Right cardiac atrium (tissue), 5 donors: ENCODE measurements around the gene UMAD1. TPM values are rescaled to one million over a fixed set of nuclear protein-coding genes. Genes with fewer than 3 reads are reported as not detected.

Experiments
- ATAC-seq, 2 donors: fragments of 200-7000 bp; cut with Tn5 transposase; one replicate each; pipeline versions ENCODE4 v1.8.0 to v1.9.1; 2020; ENCODE audit warnings: moderate library complexity in 2 of 2, mild to moderate bottlenecking in 1 of 2
- DNase-seq, 3 donors: peaks; one replicate each; pipeline ENCODE4 v3.0.0-alpha.2; 2020
- H3K27ac ChIP-seq: one replicate; pipeline ENCODE4 v1.5.1; 2013; ENCODE audit warnings: mild to moderate bottlenecking, low read length, control low read depth, moderate library complexity
- H3K27me3 ChIP-seq: one replicate; pipeline ENCODE4 v1.6.1; 2013; ENCODE audit not compliant: control insufficient read depth, insufficient read depth
- H3K4me1 ChIP-seq: one replicate; pipeline ENCODE4 v1.6.1; 2013; ENCODE audit warnings: low read length; ENCODE audit not compliant: control insufficient read depth, insufficient read depth
- H3K4me3 ChIP-seq: one replicate; pipeline ENCODE4 v1.5.1; 2013; ENCODE audit warnings: low read length, control low read depth
- H3K9me3 ChIP-seq: one replicate; pipeline ENCODE4 v1.6.1; 2013; ENCODE audit warnings: low read length; ENCODE audit not compliant: control insufficient read depth
- WGBS: extraction: QIAGEN DNeasy Blood & Tissue Kit; methylation state at CpG from one replicate; pipeline ENCODE4 v1.1.7; 2013; 5-methylcytosine and 5-hydroxymethylcytosine counted together
- intact Hi-C, 4 donors: fragments of 100-400 bp; cut with DNase I; formaldehyde crosslinking; loops; one replicate each; pipeline versions ENCODE4 v1.11.0 to v1.14.0; 2022 to 2023
- polyA plus RNA-seq: library from polyadenylated mRNA; stranded (reverse); fragments of 200-250 nt; gene quantifications from one replicate; pipeline ENCODE4 v1.2.3, GENCODE V29; 2013
- total RNA-seq, 4 donors: library from RNA; stranded (reverse); fragmentation: NEBNext Ultra II Directional; extraction: Animal tissue kit (Norgen Biotek cat#: 25700); gene quantifications; one replicate each; pipeline ENCODE4 v1.2.1, GENCODE V29; 2021
- donor health status: healthy with polysubstance abuse.
- donor health status: DM: no; HTN: yes; CAD: no.
- donor health status: DM: no; HTN: no; CAD: no.
- donor health status: DM: no; HTN: yes; CAD: no; lungs with severe emphysema.
- donor health status: DM: yes; HTN: yes; CAD: no.

The UMAD1 gene
- total and polyA plus RNA-seq, 5 donors, result 8.0 to 14.6 (median 12.8) TPM

DNA sequence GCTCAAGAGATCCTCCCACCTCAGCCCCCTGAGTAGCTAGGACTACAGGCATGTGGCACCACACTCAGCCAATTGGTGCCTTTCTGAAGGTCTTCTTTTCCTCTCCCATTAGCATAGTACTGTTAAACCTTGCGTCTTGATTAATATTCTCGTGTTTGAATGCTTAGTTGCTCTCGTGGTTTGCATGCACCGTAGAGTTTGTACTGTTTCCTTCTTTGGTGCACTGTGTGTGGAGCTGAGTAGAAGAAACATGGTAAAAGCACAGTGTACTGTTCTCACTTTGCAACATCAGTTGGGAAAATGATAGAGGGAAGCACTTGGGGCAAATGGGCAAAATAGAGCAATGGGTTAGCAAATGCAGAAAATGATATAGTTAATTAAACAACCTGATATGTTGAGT lies 105.4 kb downstream of the UMAD1 start:
- DNase-seq (no peak), ATAC-seq (no peak)
- Histone ChIP-seq H3K27ac (peak overlapping the region; percentile 20), H3K4me3 (no peak overlapping the region), H3K4me1 (peaks cover 4% of the 10 kb centered on the region), H3K27me3 (no peaks in the 10 kb centered on the region), H3K9me3 (no peaks in the 10 kb centered on the region)
- WGBS, result 85% methylated on average over 4 of the region's 4 CpGs
- intact Hi-C loops, result no loop called here

DNA sequence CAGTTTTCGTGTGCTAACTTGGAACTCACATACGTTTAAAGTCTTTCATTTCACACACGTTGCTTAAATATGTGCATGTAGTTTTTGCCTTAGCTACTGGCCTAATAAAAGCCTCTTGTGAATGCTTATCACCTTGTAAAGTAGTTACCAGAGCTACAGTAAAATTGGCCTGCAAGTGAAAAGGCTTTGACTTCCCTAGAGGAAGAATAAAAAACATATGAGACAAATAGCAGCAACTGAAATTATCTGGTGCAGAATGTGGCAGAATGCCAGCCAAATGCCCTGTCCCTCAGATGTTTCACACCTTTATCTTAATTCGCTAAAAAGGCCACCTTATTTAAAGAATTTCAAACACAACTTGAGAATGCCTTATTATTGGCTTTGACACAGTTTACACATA lies 105.9 kb downstream of the UMAD1 start:
- ATAC-seq, result peak; percentile 16 to 41

GRCh38 chr7:7750571-7751242 lies 110.2 kb downstream of the UMAD1 start:
- intact Hi-C loops, result no loop called here
- Histone ChIP-seq H3K4me1 (peaks cover 5% of the 10 kb centered on the region), H3K27me3 (no peaks in the 10 kb centered on the region), H3K4me3 (no peak overlapping the region), H3K9me3 (no peaks in the 10 kb centered on the region), H3K27ac (no peak overlapping the region)
- WGBS, result 77% methylated on average over 2 of the region's 2 CpGs
- DNase-seq, result no peak
- no peak for ATAC-seq

More for the DNA sequence above, 105.9 kb downstream of the UMAD1 start:
- H3K4me1 ChIP-seq, result peaks cover 5% of the 10 kb centered on the region
- no peaks in the 10 kb centered on the region for H3K9me3 ChIP-seq
- intact Hi-C loops, result no loop called here
- H3K27ac ChIP-seq, result no peak overlapping the region
- DNase-seq, result no peak
- no peaks in the 10 kb centered on the region for H3K27me3 ChIP-seq
- no peak overlapping the region for H3K4me3 ChIP-seq
- WGBS, result 28% methylated on average over 4 of the region's 4 CpGs

DNA sequence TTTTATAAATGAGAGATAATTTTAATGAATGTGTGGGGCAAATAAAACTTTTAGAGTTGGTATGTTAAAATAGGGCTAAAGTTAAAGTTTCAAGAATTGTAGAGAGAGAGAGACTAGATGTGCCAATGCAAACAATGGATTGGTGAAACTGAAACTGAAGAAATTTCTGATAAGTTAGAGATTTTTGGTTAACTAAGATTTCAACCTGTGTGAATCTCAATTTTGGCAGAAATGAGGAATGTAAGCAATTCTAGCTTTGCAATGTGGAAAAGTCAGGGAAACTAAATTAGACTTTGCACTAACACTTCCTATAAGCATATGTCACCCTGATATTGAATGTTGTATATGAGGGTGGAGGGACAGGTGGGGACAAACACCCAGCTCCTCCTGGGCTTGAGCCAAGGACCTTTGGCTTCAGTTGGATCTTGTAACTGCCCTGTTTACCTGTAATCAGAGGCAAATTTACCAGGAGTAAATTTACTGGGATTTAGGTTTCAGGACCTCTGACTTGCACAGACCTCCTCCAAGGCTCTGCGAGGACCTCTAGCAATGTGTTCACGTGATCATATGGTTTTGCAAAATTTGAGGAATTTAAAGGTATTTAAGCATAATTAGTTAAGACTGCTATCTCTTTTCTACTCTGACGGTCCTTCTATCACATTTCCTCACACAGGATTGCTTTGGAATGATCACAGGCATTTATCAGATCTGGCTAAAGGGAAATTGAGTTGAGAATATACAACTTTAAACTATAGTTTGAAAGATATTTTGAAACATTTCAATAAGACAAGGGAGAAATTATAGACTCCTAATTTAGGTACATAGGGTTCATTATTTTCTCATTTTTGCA lies 110.9 kb downstream of the UMAD1 start:
- intact Hi-C loops, result no loop called here
- Histone ChIP-seq H3K9me3 (no peaks in the 10 kb centered on the region), H3K4me3 (no peak overlapping the region), H3K4me1 (peaks cover 2% of the 10 kb centered on the region), H3K27me3 (no peaks in the 10 kb centered on the region), H3K27ac (no peak overlapping the region)
- no peak for DNase-seq
- WGBS, result 75% methylated on average over 3 of the region's 3 CpGs
- no peak for ATAC-seq

DNA sequence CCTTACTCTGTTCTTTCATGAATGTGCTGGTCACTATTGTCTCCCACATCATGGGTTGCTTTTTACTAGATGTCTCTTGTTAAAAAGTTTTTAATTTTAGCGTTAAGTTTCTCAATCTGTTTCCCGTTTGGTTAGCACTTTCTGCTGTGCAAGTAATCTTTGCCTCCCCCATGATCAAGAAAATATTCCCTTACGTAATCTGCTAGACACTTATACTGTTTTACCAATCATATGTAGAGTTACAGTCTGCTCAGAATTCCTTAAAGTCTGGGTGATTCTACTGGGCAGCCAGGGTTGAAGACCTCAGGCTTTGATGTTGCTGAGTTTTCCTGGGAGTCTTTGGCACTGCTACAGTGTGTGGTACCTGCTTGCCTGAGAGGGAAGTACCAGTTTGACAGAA lies 116.0 kb downstream of the UMAD1 start:
- WGBS, result 87% methylated on average over 3 of the region's 3 CpGs
- H3K27me3 ChIP-seq, result no peaks in the 10 kb centered on the region
- no peak overlapping the region for H3K4me3 ChIP-seq
- DNase-seq (no peak), ATAC-seq (no peak)
- H3K9me3 ChIP-seq, result no peaks in the 10 kb centered on the region
- intact Hi-C loops, result loop anchor here in 1 of 4 donors (5.0 kb wide), 1 partner anchor 74 kb away; no protein-coding TSS in a partner anchor
- no peak overlapping the region for H3K27ac ChIP-seq
- H3K4me1 ChIP-seq, result no peaks in the 10 kb centered on the region

DNA sequence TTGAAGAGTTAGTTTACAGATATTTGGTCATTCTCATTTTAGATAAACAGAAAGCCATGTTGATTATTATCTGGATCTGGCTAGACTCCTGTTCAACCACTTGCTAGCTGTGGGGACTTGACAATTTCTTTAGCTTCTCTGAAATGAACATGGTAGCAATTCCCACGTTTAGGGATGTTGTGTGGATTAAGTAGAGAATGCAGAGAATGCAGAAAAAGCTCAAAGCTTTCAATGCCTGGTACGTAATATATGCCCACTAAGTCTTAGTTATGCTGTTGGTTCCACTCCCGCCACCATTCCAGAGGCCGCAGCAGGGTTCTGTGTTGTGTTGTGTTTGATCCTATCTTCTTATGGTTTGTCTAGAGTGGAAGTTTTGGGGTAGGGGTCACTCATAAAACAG lies 117.0 kb downstream of the UMAD1 start:
- Histone ChIP-seq H3K27ac (no peak overlapping the region), H3K4me3 (no peak overlapping the region), H3K4me1 (no peaks in the 10 kb centered on the region), H3K9me3 (no peaks in the 10 kb centered on the region), H3K27me3 (no peaks in the 10 kb centered on the region)
- WGBS, result 87% methylated on average over 4 of the region's 4 CpGs
- DNase-seq (no peak), ATAC-seq (no peak)
- intact Hi-C loops, result loop anchor here in 1 of 4 donors (5.0 kb wide), 1 partner anchor 75 kb away; no protein-coding TSS in a partner anchor

DNA sequence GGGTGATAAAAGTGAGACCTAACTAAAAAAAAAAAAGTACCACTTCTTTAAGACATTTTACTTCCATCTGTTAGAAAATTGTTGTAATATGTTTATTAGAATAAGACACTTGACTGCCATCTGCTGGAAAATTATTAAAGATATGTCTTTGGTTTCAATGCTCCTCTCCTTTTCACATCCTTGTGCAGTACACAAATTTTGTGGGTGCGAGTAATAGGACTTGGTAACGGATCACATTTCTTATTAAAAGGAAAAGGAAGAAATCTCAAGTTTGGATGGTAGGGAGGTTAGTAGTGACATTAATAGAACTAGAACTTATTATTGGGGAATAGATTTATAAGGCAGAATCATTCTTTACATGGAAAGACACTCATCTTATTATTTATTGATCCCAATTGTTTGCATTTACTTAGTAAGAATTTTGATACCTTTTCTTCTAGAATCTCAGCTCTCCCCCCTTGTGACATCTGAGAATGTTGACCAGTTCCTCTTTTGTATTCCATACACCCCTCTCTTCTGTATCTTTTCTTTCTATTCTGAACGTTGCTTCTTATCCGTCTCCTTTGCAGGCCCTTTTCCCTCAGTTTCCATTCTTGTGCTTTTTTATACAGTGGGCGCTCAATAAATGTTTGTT lies 120.9 kb downstream of the UMAD1 start:
- no peaks in the 10 kb centered on the region for H3K4me1 ChIP-seq
- H3K4me3 ChIP-seq, result peak overlapping the region; percentile 92
- ATAC-seq (peak; percentile 55 to 61), DNase-seq (no peak)
- intact Hi-C loops, result loop anchor here in 3 of 4 donors (5.0 kb wide), 1 partner anchor 79 kb away; no protein-coding TSS in a partner anchor
- no peaks in the 10 kb centered on the region for H3K9me3 ChIP-seq
- no peak overlapping the region for H3K27ac ChIP-seq
- 35% methylated on average over 5 of the region's 5 CpGs for WGBS
- H3K27me3 ChIP-seq, result no peaks in the 10 kb centered on the region

DNA sequence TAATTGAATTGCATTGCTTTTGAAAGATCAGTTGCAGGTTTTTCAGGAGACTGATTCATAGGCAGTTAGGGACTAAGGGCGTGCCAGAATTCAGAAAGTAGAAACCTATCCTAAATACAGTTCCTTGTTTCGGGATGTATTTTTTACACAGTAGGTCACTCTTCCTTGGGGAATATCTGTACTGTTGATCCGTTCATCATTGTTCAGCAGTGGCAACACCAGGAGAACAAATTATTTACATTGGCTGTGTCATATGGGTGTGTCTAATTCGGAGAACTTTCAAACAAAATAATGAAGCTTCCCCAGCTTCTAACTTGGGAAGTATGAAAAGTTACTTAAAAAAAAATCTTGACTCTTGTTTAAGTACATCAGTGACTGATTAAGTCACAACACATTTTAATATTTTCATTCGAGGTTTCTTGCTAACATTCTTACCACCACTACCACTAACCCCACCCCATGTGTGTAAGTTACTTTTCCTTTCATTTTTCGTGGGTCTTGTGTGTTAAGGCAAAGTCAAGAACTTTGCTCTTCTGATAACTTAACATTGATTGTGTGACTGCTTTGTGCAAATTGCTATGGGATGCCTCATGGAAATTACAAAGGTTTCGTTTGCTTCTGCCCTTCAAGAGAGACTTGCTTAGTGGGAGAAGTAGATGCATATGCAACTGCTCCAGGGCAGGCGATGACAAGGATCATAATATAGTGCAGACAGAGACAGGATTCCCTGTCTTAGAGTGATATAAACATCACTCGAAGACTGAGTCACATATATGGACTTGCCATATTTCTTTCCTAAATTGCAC lies 121.6 kb downstream of the UMAD1 start:
- 19% methylated on average over 9 of the region's 9 CpGs for WGBS
- no peaks in the 10 kb centered on the region for H3K4me1 ChIP-seq
- DNase-seq, result no peak
- H3K9me3 ChIP-seq, result no peaks in the 10 kb centered on the region
- H3K27me3 ChIP-seq, result no peaks in the 10 kb centered on the region
- peak; percentile 75 to 92 for ATAC-seq
- intact Hi-C loops, result loop anchor here in 3 of 4 donors (5.0 kb wide), 1 partner anchor 80 kb away; no protein-coding TSS in a partner anchor
- peak overlapping the region; percentile 92 for H3K4me3 ChIP-seq
- H3K27ac ChIP-seq, result peak overlapping the region; percentile 64

DNA sequence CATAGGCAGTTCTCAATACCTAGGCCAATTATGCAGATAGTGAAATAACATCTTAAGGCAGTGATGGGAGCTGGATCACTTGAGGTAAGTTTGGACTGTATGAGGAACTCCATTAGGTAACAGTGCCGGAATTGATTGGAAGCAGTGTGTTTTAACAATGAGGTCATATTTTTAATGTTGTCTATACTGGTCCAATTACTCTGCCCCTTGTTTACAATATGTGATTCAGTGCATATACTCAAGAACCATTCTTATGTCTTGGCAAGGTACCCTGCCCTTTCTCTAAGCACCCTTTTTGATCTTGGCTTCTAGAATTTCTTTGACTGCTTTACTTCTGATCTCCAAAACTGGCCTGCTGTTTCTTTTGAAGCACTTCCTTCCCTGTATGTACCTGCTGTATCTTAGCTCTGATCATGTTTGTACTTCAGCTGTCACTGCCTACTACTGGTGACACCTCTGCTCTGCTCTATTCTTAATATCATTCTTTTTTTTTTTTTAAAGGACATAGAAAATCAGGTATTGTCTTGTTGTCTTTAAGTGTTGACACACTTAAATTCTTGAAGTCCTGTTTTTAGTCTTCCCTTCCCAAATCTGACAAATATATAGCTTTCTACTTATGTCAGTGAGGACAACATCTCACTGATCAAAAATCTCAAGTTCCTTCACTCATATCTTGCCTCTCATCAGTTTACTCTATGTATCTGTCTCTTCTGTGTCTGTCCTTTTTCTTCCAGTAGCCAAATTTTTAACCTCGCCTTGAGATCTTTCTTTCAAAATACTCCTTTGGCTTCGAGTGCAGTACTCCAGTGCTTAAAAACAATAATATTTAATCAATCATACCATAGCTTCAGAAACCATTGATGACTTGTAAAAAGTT lies 124.2 kb downstream of the UMAD1 start:
- 95% methylated on average over 3 of the region's 3 CpGs for WGBS

DNA sequence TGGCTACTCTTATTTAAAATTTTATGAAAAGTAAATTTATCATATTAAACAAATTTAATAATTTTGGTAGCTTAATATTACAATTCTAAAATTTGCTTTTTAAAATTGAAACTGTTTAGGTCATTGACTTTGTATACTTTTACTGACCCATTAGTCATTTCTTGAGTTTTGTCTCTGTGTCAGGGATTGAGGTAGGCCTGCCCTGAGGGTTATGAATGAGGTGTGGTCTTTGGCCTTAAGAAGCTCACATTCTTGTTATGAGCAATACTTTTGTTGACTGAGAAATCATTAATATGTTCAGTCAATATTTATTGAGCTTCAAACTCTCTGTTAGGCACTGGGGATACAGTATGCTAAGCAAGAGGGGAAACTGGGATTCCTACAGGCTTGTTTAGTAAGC lies 124.9 kb downstream of the UMAD1 start:
- ATAC-seq (no peak), DNase-seq (no peak)
- no peaks in the 10 kb centered on the region for H3K4me1 ChIP-seq
- no peak overlapping the region for H3K4me3 ChIP-seq
- H3K27me3 ChIP-seq, result no peaks in the 10 kb centered on the region
- intact Hi-C loops, result no loop called here
- H3K9me3 ChIP-seq, result no peaks in the 10 kb centered on the region
- H3K27ac ChIP-seq, result no peak overlapping the region

More for the DNA sequence above, 124.2 kb downstream of the UMAD1 start:
- no peak for ATAC-seq
- H3K27me3 ChIP-seq, result no peaks in the 10 kb centered on the region
- H3K4me1 ChIP-seq, result no peaks in the 10 kb centered on the region
- no peak overlapping the region for H3K27ac ChIP-seq
- intact Hi-C loops, result loop anchor here in 3 of 4 donors (5.0 kb wide), 1 partner anchor 82 kb away; no protein-coding TSS in a partner anchor
- no peaks in the 10 kb centered on the region for H3K9me3 ChIP-seq
- H3K4me3 ChIP-seq, result no peak overlapping the region
- DNase-seq, result no peak
